ENCODE data around the gene CRYBG1.

CRYBG1 gene

DNA sequence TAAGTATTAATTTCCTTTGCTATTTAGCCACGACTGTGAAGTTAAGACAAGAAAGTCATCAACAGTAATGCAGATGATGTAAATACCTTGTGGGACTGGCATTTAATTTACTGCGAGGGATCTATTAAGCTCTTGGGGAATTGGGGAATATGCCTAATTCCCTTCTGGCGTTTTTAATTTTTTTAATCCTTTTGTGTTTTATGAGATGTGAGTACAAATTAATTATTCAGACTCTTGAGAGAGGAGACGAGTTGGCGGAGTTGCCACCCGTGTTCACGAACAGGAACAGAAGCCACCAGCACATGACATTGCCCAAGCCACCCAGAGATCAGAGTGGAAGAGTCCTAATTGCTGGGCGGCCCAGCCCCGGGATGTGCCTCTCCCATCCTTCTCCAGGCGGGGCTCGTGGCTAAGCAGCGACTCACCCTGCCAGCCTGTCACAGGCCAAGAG is 533 bp upstream of the CRYBG1 start:
- no peaks in the 10 kb centered on the region for H3K36me3 ChIP-seq (ENCODE audit: insufficient read depth, low read length)
- no peaks in the 10 kb centered on the region for H3K4me1 ChIP-seq (ENCODE audit: insufficient read depth, low read length)
- peak overlapping the region; percentile 5 for H3K4me3 ChIP-seq (ENCODE audit: low read length)
- peaks cover 24% of the 10 kb centered on the region for H3K27me3 ChIP-seq (ENCODE audit: insufficient read depth, low read length)
- H3K9me3 ChIP-seq (ENCODE audit: low read length) = no peaks in the 10 kb centered on the region
- peak overlapping the region; percentile 33 for H2AFZ ChIP-seq (ENCODE audit: low read depth, low read length)

GRCh38 chr6:106360989-106361430 is 493 bp downstream of the CRYBG1 start:
- Histone ChIP-seq H2AFZ (ENCODE audit: low read depth, low read length) (peak overlapping the region; percentile 33), H3K4me3 (ENCODE audit: low read length) (peak overlapping the region; percentile 25)

GRCh38 chr6:106363401-106364138 is 3.1 kb downstream of the CRYBG1 start:
- H3K4me3 ChIP-seq (ENCODE audit: low read length) = no peak overlapping the region
- no peaks in the 10 kb centered on the region for H3K36me3 ChIP-seq (ENCODE audit: insufficient read depth, low read length)
- no peak overlapping the region for H2AFZ ChIP-seq (ENCODE audit: low read depth, low read length)
- peaks cover 20% of the 10 kb centered on the region for H3K27me3 ChIP-seq (ENCODE audit: insufficient read depth, low read length)
- H3K9me3 ChIP-seq (ENCODE audit: low read length) = no peaks in the 10 kb centered on the region
- H3K4me1 ChIP-seq (ENCODE audit: insufficient read depth, low read length) = no peaks in the 10 kb centered on the region

More at GRCh38 chr6:106360989-106361430, 493 bp downstream of the CRYBG1 start:
- peaks cover 24% of the 10 kb centered on the region for H3K27me3 ChIP-seq (ENCODE audit: insufficient read depth, low read length)
- H3K9me3 ChIP-seq (ENCODE audit: low read length) = no peaks in the 10 kb centered on the region
- H3K36me3 ChIP-seq (ENCODE audit: insufficient read depth, low read length) = no peaks in the 10 kb centered on the region
- H3K4me1 ChIP-seq (ENCODE audit: insufficient read depth, low read length) = no peaks in the 10 kb centered on the region

- no peaks in the 10 kb centered on the region for H3K36me3 ChIP-seq (ENCODE audit: insufficient read depth, low read length)
- H2AFZ ChIP-seq (ENCODE audit: low read depth, low read length) = no peak overlapping the region
- H3K27me3 ChIP-seq (ENCODE audit: insufficient read depth, low read length) = peaks cover 9% of the 10 kb centered on the region
- no peaks in the 10 kb centered on the region for H3K4me1 ChIP-seq (ENCODE audit: insufficient read depth, low read length)
- no peak overlapping the region for H3K4me3 ChIP-seq (ENCODE audit: low read length)
- H3K9me3 ChIP-seq (ENCODE audit: low read length) = no peaks in the 10 kb centered on the region
These were observed 9.2 kb downstream of the CRYBG1 start for GRCh38 chr6:106369739-106370138.

- no peak overlapping the region for H3K4me3 ChIP-seq (ENCODE audit: low read length)
- no peak overlapping the region for H2AFZ ChIP-seq (ENCODE audit: low read depth, low read length)
- H3K36me3 ChIP-seq (ENCODE audit: insufficient read depth, low read length) = no peaks in the 10 kb centered on the region
- H3K9me3 ChIP-seq (ENCODE audit: low read length) = no peaks in the 10 kb centered on the region
- peaks cover 10% of the 10 kb centered on the region for H3K27me3 ChIP-seq (ENCODE audit: insufficient read depth, low read length)
- no peaks in the 10 kb centered on the region for H3K4me1 ChIP-seq (ENCODE audit: insufficient read depth, low read length)
These were observed 10.1 kb downstream of the CRYBG1 start for GRCh38 chr6:106370639-106371038.

- H3K9me3 ChIP-seq (ENCODE audit: low read length) = no peaks in the 10 kb centered on the region
- H3K4me3 ChIP-seq (ENCODE audit: low read length) = no peak overlapping the region
- no peak overlapping the region for H2AFZ ChIP-seq (ENCODE audit: low read depth, low read length)
- peaks cover 13% of the 10 kb centered on the region for H3K27me3 ChIP-seq (ENCODE audit: insufficient read depth, low read length)
- H3K4me1 ChIP-seq (ENCODE audit: insufficient read depth, low read length) = no peaks in the 10 kb centered on the region
- no peaks in the 10 kb centered on the region for H3K36me3 ChIP-seq (ENCODE audit: insufficient read depth, low read length)
These were observed 12.5 kb downstream of the CRYBG1 start for GRCh38 chr6:106372838-106373501.

DNA sequence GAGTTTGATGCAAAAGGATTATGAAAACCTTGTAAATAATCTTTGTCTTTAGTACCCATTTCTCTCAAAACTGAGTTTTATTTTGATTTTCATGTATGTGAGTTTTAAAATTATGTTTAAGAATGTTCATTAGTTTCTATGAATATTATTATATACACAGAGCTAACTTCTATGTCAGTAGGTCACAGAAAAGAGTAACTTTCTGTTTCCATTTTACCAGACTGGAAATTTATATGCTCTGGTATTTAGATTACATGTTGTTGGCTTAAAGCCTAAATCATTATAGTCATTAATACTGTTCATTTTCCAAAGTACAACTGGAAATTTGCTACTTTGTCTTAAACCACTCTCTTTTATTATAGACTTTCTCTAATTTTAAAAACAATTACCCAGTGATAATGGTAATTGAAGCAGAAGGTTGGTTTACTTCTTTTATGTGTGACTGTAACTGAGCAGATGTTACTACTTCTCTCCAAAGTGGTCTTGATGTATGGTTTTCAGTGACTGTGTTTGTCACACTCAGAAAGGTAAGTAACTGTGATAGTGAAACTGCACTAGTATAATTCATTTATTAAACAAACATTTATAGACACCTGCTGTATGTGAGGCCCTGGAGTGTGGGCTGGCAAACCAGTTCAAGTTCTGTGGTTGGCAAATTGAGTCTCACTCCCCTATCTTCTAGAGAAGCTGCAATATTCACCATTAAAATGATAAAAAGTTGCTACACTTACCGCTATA is 13.2 kb downstream of the CRYBG1 start:
- no peaks in the 10 kb centered on the region for H3K4me1 ChIP-seq (ENCODE audit: insufficient read depth, low read length)
- no peaks in the 10 kb centered on the region for H3K9me3 ChIP-seq (ENCODE audit: low read length)
- peaks cover 13% of the 10 kb centered on the region for H3K27me3 ChIP-seq (ENCODE audit: insufficient read depth, low read length)
- H2AFZ ChIP-seq (ENCODE audit: low read depth, low read length) = no peak overlapping the region
- H3K4me3 ChIP-seq (ENCODE audit: low read length) = no peak overlapping the region
- H3K36me3 ChIP-seq (ENCODE audit: insufficient read depth, low read length) = no peaks in the 10 kb centered on the region

DNA sequence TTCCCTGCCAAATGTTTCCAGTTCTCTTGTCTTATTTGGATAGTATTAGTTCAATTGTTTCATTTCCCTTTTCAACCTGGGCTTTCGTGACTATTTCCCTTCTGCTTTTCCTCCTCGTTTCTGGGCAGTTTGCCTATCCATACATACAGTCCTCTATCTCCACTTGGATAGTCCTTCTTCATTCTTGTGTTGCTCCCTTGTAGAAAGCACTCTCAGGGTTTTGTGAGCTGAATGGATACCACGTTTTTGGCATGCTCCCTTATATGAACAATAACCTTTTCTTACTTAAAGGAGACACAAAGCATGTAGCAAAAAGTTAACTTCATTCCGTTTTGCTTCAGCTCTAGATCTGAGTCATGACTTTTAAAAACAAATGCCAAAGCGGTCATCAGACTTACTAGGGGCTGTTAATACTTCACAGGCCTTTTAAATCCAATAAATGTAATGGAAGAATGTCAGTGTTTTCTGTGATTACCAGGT is 16.6 kb downstream of the CRYBG1 start:
- Histone ChIP-seq H3K9me3 (ENCODE audit: low read length) (no peaks in the 10 kb centered on the region), H3K4me3 (ENCODE audit: low read length) (no peak overlapping the region), H3K36me3 (ENCODE audit: insufficient read depth, low read length) (no peaks in the 10 kb centered on the region), H3K4me1 (ENCODE audit: insufficient read depth, low read length) (no peaks in the 10 kb centered on the region), H3K27me3 (ENCODE audit: insufficient read depth, low read length) (peaks cover 7% of the 10 kb centered on the region), H2AFZ (ENCODE audit: low read depth, low read length) (no peak overlapping the region)

DNA sequence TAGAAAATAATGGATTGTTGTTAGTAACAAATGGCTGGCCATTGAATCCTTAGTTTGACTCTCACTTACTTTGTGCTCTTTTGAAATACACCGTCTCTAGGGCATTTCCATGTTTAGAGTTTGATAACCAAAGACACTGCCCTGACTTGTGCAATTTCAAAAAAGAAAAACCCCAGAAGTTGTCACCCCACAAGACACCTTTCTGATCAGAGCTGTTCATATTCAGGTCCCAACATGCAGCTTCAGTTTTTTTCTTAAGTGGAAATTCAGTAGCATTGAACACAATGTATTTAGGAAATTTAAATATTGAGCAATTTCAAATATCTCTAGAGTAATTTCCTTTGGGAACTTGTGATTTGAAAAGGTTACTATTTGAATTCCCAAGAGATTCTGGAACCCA is 19.4 kb downstream of the CRYBG1 start:
- no peak overlapping the region for H2AFZ ChIP-seq (ENCODE audit: low read depth, low read length)
- peaks cover 4% of the 10 kb centered on the region for H3K27me3 ChIP-seq (ENCODE audit: insufficient read depth, low read length)
- no peaks in the 10 kb centered on the region for H3K4me1 ChIP-seq (ENCODE audit: insufficient read depth, low read length)
- no peak overlapping the region for H3K4me3 ChIP-seq (ENCODE audit: low read length)
- H3K36me3 ChIP-seq (ENCODE audit: insufficient read depth, low read length) = no peaks in the 10 kb centered on the region
- no peaks in the 10 kb centered on the region for H3K9me3 ChIP-seq (ENCODE audit: low read length)

DNA sequence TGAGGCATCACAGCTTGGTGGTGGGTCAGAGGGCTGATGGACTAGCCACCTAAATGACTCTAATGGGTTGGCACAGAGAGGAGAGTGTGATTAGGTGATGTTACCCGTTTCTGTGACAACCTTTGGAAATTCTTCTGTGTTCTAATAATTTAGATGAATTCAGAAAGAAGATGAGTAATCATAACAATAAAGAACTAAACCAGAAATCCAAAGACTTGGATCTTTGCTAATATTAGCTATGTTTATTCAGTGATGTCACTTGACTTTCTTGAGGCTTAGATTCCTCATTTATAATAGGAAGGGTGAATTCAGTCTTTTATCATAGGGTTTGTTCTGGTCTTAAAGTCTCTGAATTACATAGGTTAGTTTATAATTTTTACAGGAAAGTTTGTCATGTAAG is 19.9 kb downstream of the CRYBG1 start:
- Histone ChIP-seq H3K36me3 (ENCODE audit: insufficient read depth, low read length) (no peaks in the 10 kb centered on the region), H3K4me3 (ENCODE audit: low read length) (no peak overlapping the region), H2AFZ (ENCODE audit: low read depth, low read length) (no peak overlapping the region)

DNA sequence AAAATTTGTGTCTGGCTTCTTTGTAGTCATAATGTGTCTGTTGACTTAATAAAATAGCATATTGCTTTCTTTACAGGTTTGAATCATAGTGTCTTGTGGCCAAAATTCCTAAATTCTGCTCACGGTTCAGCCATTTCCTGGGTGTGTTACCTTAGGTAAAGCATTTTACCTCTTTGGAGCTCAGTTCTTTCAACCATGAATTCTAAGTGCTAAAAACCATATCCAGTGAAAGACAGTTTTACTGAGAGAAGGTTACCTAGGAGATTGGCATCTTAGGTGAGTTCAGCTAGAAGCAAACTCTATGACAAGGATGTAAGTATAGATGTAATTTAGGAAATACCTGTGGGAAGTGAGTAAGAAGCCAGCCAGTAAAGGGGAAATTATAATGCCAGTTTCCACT is 20.7 kb downstream of the CRYBG1 start:
- Histone ChIP-seq H3K9me3 (ENCODE audit: low read length) (no peaks in the 10 kb centered on the region), H2AFZ (ENCODE audit: low read depth, low read length) (no peak overlapping the region), H3K4me3 (ENCODE audit: low read length) (no peak overlapping the region), H3K27me3 (ENCODE audit: insufficient read depth, low read length) (peaks cover 2% of the 10 kb centered on the region), H3K4me1 (ENCODE audit: insufficient read depth, low read length) (no peaks in the 10 kb centered on the region), H3K36me3 (ENCODE audit: insufficient read depth, low read length) (no peaks in the 10 kb centered on the region)

More for the DNA sequence above, 19.9 kb downstream of the CRYBG1 start:
- peaks cover 4% of the 10 kb centered on the region for H3K27me3 ChIP-seq (ENCODE audit: insufficient read depth, low read length)
- H3K4me1 ChIP-seq (ENCODE audit: insufficient read depth, low read length) = no peaks in the 10 kb centered on the region
- H3K9me3 ChIP-seq (ENCODE audit: low read length) = no peaks in the 10 kb centered on the region

- Histone ChIP-seq H3K4me3 (ENCODE audit: low read length) (no peak overlapping the region), H3K4me1 (ENCODE audit: insufficient read depth, low read length) (no peaks in the 10 kb centered on the region), H2AFZ (ENCODE audit: low read depth, low read length) (no peak overlapping the region), H3K9me3 (ENCODE audit: low read length) (no peaks in the 10 kb centered on the region), H3K36me3 (ENCODE audit: insufficient read depth, low read length) (no peaks in the 10 kb centered on the region), H3K27me3 (ENCODE audit: insufficient read depth, low read length) (no peaks in the 10 kb centered on the region)
These were observed 21.4 kb downstream of the CRYBG1 start for GRCh38 chr6:106381881-106382280.

DNA sequence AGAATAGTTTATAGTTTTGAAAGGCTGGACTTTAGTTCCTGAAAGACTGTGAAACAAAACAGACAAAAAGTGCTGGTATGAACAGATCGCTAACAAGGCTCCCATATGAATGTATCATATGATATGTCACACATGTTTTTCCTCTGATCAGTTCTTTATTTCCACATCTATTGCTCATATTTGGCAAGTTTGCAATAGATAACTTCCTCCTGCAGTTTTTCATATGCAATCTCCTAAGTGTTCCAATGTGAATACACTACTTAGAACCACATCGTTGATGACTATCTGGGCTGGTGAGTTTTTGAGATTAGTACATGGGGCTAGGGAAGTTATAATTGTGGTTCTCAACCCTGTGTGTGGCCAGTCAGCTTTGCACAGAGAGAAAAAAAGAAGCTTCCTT is 23.1 kb downstream of the CRYBG1 start:
- H2AFZ ChIP-seq (ENCODE audit: low read depth, low read length) = no peak overlapping the region
- no peaks in the 10 kb centered on the region for H3K36me3 ChIP-seq (ENCODE audit: insufficient read depth, low read length)
- no peak overlapping the region for H3K4me3 ChIP-seq (ENCODE audit: low read length)
- H3K27me3 ChIP-seq (ENCODE audit: insufficient read depth, low read length) = no peaks in the 10 kb centered on the region
- no peaks in the 10 kb centered on the region for H3K9me3 ChIP-seq (ENCODE audit: low read length)
- H3K4me1 ChIP-seq (ENCODE audit: insufficient read depth, low read length) = no peaks in the 10 kb centered on the region

Data from neuron (in vitro differentiated cells).